Ishikawa (cell line): ENCODE measurements around the gene IL26.

Experiments used
- CEBPB ChIP-seq: IDR thresholded peaks from 2 replicates; pipeline ENCODE4 v1.6.1; 2012
- CREB1 ChIP-seq: IDR thresholded peaks from 2 replicates; pipeline ENCODE4 v1.6.1; 2012; ENCODE audit warnings: low read depth
- EGR1 ChIP-seq: IDR thresholded peaks from 2 replicates; pipeline ENCODE4 v1.6.1; 2012
- EP300 ChIP-seq: IDR thresholded peaks from 2 replicates; pipeline ENCODE4 v1.6.1; 2012; ENCODE audit warnings: borderline replicate concordance
- FOXM1 ChIP-seq: IDR thresholded peaks from 2 replicates; pipeline ENCODE4 v1.6.1; 2012; ENCODE audit warnings: low read depth, borderline replicate concordance
- MAX ChIP-seq: IDR thresholded peaks from 2 replicates; pipeline ENCODE4 v1.6.1; 2012
- RAD21 ChIP-seq: IDR thresholded peaks from 2 replicates; pipeline ENCODE4 v1.6.1; 2012; ENCODE audit warnings: low read depth
- REST ChIP-seq: IDR thresholded peaks from 2 replicates; pipeline ENCODE4 v1.6.1; 2012; ENCODE audit warnings: low read depth, mild to moderate bottlenecking
- TAF1 ChIP-seq: IDR thresholded peaks from 2 replicates; pipeline ENCODE4 v1.6.1; 2012; ENCODE audit warnings: low read depth, mild to moderate bottlenecking
- TCF12 ChIP-seq: IDR thresholded peaks from 2 replicates; pipeline ENCODE4 v1.6.1; 2012; ENCODE audit warnings: low read depth
- USF1 ChIP-seq: IDR thresholded peaks from 2 replicates; pipeline ENCODE4 v1.6.1; 2012
- YY1 ChIP-seq: IDR thresholded peaks from 2 replicates; pipeline ENCODE4 v1.6.1; 2012; ENCODE audit warnings: low read depth
- ZBTB7A ChIP-seq: IDR thresholded peaks from 2 replicates; pipeline ENCODE4 v1.6.1; 2012; ENCODE audit warnings: low read depth

- TF ChIP-seq MAX (no peak), EP300 (no peak), USF1 (no peak), YY1 (no peak), TAF1 (no peak), FOXM1 (no peak), EGR1 (no peak), CREB1 (no peak), ZBTB7A (no peak), RAD21 (no peak), REST (no peak), TCF12 (no peak), CEBPB (no peak)
Observed at GRCh38 chr12:68170726-68171125, 54.9 kb downstream of the IL26 start.
